AG09319 (cell line): ENCODE results near the gene PLA2G1B.

Experiments used
- DNase-seq: peaks from one replicate; pipeline ENCODE4 v3.0.0-alpha.2; 2010; ENCODE audit warnings: low read depth; ENCODE audit errors: extremely low read depth
- TF ChIP-seq, protein P1 (sequence below): IDR thresholded peaks from 2 replicates; pipeline ENCODE4 v1.5.1; 2011; ENCODE audit warnings: low read depth, mild to moderate bottlenecking, inconsistent platforms, low read length, moderate library complexity

Gene PLA2G1B

GRCh38 chr12:120347766-120348165 lies 20.2 kb upstream of the PLA2G1B start:
- DNase-seq = no peak
- TF ChIP-seq, protein P1, sequence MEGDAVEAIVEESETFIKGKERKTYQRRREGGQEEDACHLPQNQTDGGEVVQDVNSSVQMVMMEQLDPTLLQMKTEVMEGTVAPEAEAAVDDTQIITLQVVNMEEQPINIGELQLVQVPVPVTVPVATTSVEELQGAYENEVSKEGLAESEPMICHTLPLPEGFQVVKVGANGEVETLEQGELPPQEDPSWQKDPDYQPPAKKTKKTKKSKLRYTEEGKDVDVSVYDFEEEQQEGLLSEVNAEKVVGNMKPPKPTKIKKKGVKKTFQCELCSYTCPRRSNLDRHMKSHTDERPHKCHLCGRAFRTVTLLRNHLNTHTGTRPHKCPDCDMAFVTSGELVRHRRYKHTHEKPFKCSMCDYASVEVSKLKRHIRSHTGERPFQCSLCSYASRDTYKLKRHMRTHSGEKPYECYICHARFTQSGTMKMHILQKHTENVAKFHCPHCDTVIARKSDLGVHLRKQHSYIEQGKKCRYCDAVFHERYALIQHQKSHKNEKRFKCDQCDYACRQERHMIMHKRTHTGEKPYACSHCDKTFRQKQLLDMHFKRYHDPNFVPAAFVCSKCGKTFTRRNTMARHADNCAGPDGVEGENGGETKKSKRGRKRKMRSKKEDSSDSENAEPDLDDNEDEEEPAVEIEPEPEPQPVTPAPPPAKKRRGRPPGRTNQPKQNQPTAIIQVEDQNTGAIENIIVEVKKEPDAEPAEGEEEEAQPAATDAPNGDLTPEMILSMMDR = no peak

DNA sequence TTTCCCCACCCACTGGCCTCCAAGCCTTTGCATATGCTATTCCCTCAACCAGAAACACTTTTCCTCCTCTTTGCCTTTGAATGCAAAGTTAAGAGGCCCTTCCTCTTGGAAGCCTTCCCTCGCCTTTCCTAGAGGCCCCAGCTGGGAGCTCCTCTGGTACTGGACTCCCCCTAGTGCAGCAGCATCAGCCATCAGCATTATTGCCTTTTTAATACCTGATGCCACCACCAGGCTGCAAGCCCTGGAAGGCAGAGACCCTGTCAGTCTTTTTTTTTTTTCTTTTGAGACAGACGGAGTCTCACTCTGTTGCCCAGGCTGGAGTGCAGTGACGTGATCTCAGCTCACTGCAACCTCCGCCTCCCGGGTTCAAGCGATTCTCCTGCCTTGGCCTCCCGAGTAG lies 19.1 kb upstream of the PLA2G1B start:
- TF ChIP-seq, protein P1 = no peak
- no peak for DNase-seq

GRCh38 chr12:120346031-120346430 lies 18.5 kb upstream of the PLA2G1B start:
- DNase-seq = no peak
- TF ChIP-seq, protein P1 = no peak

- DNase-seq = no peak
- TF ChIP-seq, protein P1 = no peak
Measured at GRCh38 chr12:120343692-120344091, 16.1 kb upstream of the PLA2G1B start.

GRCh38 chr12:120343039-120343537 lies 15.5 kb upstream of the PLA2G1B start:
- TF ChIP-seq, protein P1 = no peak

GRCh38 chr12:120342175-120343038 lies 14.8 kb upstream of the PLA2G1B start:
- no peak for DNase-seq
- TF ChIP-seq, protein P1 = no peak

More at GRCh38 chr12:120343039-120343537, 15.5 kb upstream of the PLA2G1B start:
- DNase-seq = no peak

DNA sequence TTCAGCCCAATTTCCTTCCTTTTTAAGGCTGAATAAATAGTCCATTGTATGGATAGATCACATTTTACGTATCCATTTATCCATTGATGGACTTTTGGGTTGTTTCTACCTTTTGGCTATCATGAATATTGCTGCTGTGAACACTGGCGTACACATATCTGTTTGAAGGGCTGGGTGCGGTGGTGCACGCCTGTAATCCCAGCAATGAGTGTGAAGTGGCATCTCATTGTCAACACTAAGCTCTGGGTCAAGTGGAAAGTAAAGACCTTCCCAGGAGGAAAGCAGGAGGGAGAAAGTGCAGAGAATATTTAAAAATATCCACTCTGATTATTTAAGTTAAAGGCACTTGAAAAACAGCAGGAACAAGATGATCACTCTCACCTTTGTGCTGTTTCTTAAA lies 11.7 kb upstream of the PLA2G1B start:
- TF ChIP-seq, protein P1 = no peak
- no peak for DNase-seq
